ENCODE data around the gene OSBPL2. TPM values are rescaled to one million over a fixed set of nuclear protein-coding genes. Genes with fewer than 3 reads are reported as not detected.

OSBPL2 gene
- total and polyA plus RNA-seq, 9 of the 15 experiments (the other 6 are each of a cell fraction or from before 2014, with no cell fraction given) = 2.5 to 25.6 (median 14.1) TPM

DNA sequence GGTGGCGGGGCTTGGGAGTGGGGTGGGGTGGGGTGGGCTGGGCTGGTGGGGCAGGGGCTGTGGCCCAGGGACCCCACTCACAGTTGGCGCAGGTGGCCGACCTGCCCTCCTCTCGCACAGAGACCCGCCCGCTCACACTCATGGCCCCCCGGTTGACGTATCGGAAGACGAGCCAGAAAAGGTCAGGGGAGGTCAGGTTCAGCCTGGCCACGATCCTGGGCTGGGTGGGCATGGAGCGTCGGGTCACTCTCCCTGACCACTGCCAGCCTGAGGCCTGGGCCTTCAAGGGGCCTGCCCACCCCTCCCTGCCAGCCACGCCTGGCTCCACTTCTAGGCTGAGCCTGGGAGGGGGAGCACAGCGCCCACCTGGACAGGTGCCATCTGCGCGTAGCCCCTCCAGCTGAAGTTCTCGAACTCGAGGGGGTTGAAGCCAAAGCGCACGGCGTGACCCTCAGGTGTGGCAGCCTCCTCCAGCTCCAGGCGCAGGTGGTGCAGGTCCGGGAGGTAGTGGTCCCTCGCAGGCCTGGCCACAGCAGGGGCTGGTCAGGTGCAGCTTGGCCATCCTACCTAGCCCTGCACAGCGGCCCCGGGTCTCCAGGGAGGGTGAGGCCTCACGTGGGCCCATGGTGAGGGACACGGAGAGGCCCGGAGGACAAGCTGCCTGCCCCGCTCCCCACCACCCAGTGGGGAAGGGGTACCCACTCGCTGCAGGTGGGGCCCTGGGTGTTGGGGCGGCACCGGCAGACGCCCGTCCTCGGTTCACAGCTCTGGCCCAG, 95.7 kb downstream of the OSBPL2 start:
- no TSS peak for BruUV-seq (replicated peaks)
- TF ChIP-seq NR4A1 (CRISPR knock-in tag; IDR thresholded peaks at IDR 0.05) (no peak), NR4A1 (tag; IDR thresholded peaks at IDR 0.05) (no peak), MCM3 (IDR thresholded peaks at IDR 0.05) (no peak), ZNF707 (CRISPR knock-in tag; conservative IDR thresholded peaks at IDR 0.05) (no peak), HDGF (IDR thresholded peaks at IDR 0.05) (no peak), CTBP1 (IDR thresholded peaks at IDR 0.05; ENCODE audit: borderline replicate concordance) (no peak), ZFP36 (IDR thresholded peaks at IDR 0.05; ENCODE audit: low read depth, low read length, partially characterized antibody) (no peak), NONO (IDR thresholded peaks at IDR 0.05; ENCODE audit: low read depth in 2 of 2, low read length in 1 of 2) (no peak), PTTG1 (tag; IDR thresholded peaks at IDR 0.05; ENCODE audit: low read depth) (no peak), RUNX1 (IDR thresholded peaks at IDR 0.05; ENCODE audit: low read depth) (no peak), NFE2 (IDR thresholded peaks at IDR 0.05; ENCODE audit: low read depth) (no peak)
- DNase-seq (ENCODE audit: extremely low read depth in 1 of 4, low spot score in 3 of 4) = no peak
- ATAC-seq = no peak
- no peak overlapping the region for H3K9ac ChIP-seq (ENCODE audit: insufficient read depth in 1 of 2, low read depth in 2 of 2, low read length in 2 of 2)
- POLR2A ChIA-PET = interaction anchor here (1.6 kb wide), 1 partner anchor 11 kb away, joined by 3 read pairs; no protein-coding TSS in a partner anchor
- intact Hi-C loops (cut with micrococcal nuclease) = no loop called here
- WGBS (ENCODE audit: insufficient coverage, low coverage, missing lambda C conversion rate) = 87% methylated on average over 21 of the region's 37 CpGs
- no peaks in the 10 kb centered on the region for H4K20me1 ChIP-seq (replicated peaks; ENCODE audit: control insufficient read depth, insufficient read depth, low read length)
- peaks cover 0 to 25% of the 10 kb centered on the region in 2 experiments; a peak in 1 of 5 replicates for H3K4me1 ChIP-seq (replicated peaks in 1 of 2; ENCODE audit: control insufficient read depth in 2 of 2, insufficient read depth in 2 of 2, low read length in 2 of 2)
- H3K36me3 ChIP-seq (ENCODE audit: control insufficient read depth, insufficient read depth, low read length) = peaks cover 90% of the 10 kb centered on the region; the same call in 2 of the 3 replicates
- CTCF ChIA-PET (ENCODE audit: low intra/inter-chr PET ratio) = no interaction called here
- H3K9me3 ChIP-seq (replicated peaks; ENCODE audit: control insufficient read depth, insufficient read depth, low read depth, low read length) = no peaks in the 10 kb centered on the region
- in situ Hi-C loops (cut with MboI) = no loop called here
- FAIRE-seq = no peak
- no peak overlapping the region for H3K4me3 ChIP-seq
- H3K27me3 ChIP-seq (ENCODE audit: control insufficient read depth in 2 of 2, insufficient read depth in 2 of 2, low read length in 2 of 2) = no peaks in the 10 kb centered on the region
- no peaks in the 10 kb centered on the region for H3K9me1 ChIP-seq (ENCODE audit: control insufficient read depth, insufficient read depth, low read length)
- H3K27ac ChIP-seq (ENCODE audit: extremely low read depth, low read depth, low read length) = no peak overlapping the region
- no peak overlapping the region for H2AFZ ChIP-seq (ENCODE audit: low read depth, low read length)
- no peaks in the 10 kb centered on the region for H3K79me2 ChIP-seq (ENCODE audit: control insufficient read depth, insufficient read depth, low read length)
- H3K4me2 ChIP-seq (ENCODE audit: insufficient read depth, low read length) = no peak overlapping the region

Measured in K562 (cell line).